ENCODE measurements around the gene PSMG4. TPM values are rescaled to one million over a fixed set of nuclear protein-coding genes. Genes with fewer than 3 reads are reported as not detected.

PSMG4 gene
- total RNA-seq, 1 experiment from 2014 or later: 20.9 TPM

DNA sequence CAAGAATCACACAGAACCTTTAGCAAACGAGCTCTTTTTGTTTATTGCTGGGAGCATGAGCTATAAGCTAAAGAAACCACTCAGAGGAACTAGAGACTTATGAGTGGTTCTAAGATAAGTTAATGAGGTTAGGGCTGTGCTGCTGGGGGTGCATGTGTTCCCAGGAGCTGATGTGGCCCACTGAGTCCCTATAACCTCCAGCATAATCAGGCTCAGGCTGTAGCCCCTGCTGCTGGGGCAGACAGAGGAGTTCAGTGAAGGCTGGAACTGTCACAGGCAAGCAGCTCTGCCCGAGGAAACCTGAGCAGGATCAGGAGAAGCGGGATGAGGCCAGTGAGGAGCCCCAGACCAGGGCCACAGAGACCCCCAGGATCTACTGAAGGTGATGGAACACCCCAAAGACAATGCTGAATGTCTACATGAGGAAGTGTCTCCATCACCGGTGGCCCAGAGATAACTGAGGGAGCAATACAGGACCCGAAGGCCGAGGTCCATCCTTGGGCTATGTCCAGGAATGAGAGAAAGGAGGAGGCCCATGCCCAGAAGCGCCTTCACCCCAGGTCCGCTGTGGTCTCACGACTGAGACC, 48.6 kb upstream of the PSMG4 start:
- Histone ChIP-seq H3K9me3 (no peaks in the 10 kb centered on the region), H3K27me3 (replicated peaks; ENCODE audit: control insufficient read depth, insufficient read depth, low read length) (no peaks in the 10 kb centered on the region), H3K4me3 (ENCODE audit: low read depth, low read length) (no peak overlapping the region), H3K4me1 (0 out of 2 replicates have a peak, but pooled peaks cover 6% of the 10 kb centered on the region), H3K36me3 (ENCODE audit: control insufficient read depth, insufficient read depth, low read length) (no peaks in the 10 kb centered on the region)
- H3K4me1 Mint-ChIP-seq (ENCODE audit: low read depth, unreplicated experiment): peaks cover 14% of the 10 kb centered on the region
- H3K36me3 Mint-ChIP-seq (ENCODE audit: insufficient read depth, unreplicated experiment): no peaks in the 10 kb centered on the region
- BruUV-seq (replicated peaks): no TSS peak
- H3K9me3 Mint-ChIP-seq (ENCODE audit: unreplicated experiment): no peaks in the 10 kb centered on the region
- POLR2A ChIA-PET: interaction anchor here (1.7 kb wide), 1 partner anchor 92 kb away, joined by 4 read pairs; the partner anchor contains the start of gene BPHL
- intact Hi-C loops (cut with micrococcal nuclease; ENCODE audit: unreplicated experiment): no loop called here
- H3K4me3 Mint-ChIP-seq (ENCODE audit: unreplicated experiment): no peak overlapping the region
- CTCF ChIA-PET: no interaction called here
- no peak overlapping the region for H3K27ac Mint-ChIP-seq (ENCODE audit: unreplicated experiment)
- DNase-seq: no peak
- TF ChIP-seq, protein P1, sequence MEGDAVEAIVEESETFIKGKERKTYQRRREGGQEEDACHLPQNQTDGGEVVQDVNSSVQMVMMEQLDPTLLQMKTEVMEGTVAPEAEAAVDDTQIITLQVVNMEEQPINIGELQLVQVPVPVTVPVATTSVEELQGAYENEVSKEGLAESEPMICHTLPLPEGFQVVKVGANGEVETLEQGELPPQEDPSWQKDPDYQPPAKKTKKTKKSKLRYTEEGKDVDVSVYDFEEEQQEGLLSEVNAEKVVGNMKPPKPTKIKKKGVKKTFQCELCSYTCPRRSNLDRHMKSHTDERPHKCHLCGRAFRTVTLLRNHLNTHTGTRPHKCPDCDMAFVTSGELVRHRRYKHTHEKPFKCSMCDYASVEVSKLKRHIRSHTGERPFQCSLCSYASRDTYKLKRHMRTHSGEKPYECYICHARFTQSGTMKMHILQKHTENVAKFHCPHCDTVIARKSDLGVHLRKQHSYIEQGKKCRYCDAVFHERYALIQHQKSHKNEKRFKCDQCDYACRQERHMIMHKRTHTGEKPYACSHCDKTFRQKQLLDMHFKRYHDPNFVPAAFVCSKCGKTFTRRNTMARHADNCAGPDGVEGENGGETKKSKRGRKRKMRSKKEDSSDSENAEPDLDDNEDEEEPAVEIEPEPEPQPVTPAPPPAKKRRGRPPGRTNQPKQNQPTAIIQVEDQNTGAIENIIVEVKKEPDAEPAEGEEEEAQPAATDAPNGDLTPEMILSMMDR (IDR thresholded peaks at IDR 0.05; ENCODE audit: insufficient read depth in 1 of 2, low read depth in 1 of 2, low read length in 1 of 2, severe bottlenecking in 1 of 2, unreplicated experiment in 1 of 2): no peak
- no peaks in the 10 kb centered on the region for H3K27me3 Mint-ChIP-seq (ENCODE audit: insufficient read depth, unreplicated experiment)

DNA sequence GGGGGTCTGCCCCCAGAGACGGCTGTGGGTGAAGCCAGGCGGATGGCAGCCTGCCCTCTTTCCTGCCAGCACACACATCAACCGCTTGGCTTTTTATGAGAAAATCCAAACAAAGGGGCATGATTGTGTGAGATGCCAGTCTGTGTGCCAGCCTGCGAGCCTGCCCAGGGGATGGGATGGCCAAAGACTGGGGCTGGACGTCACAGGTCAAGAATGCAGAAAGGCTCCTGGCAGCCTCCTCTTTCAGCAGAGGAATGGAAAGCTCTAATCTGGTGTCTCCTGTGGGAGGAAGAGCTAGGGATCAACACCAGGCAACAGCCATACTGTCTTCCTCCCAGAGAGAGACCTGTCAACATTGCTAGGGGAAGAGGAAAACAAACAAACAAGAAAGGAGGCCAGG, 47.1 kb upstream of the PSMG4 start:
- H3K4me3 Mint-ChIP-seq (ENCODE audit: unreplicated experiment): no peak overlapping the region
- no peaks in the 10 kb centered on the region for H3K9me3 ChIP-seq
- H3K36me3 Mint-ChIP-seq (ENCODE audit: insufficient read depth, unreplicated experiment): no peaks in the 10 kb centered on the region
- H3K4me1 ChIP-seq: 0 out of 2 replicates have a peak, but pooled peaks cover 6% of the 10 kb centered on the region
- peaks cover 14% of the 10 kb centered on the region for H3K4me1 Mint-ChIP-seq (ENCODE audit: low read depth, unreplicated experiment)
- no peaks in the 10 kb centered on the region for H3K36me3 ChIP-seq (ENCODE audit: control insufficient read depth, insufficient read depth, low read length)
- intact Hi-C loops (cut with micrococcal nuclease; ENCODE audit: unreplicated experiment): no loop called here
- no peak overlapping the region for H3K27ac Mint-ChIP-seq (ENCODE audit: unreplicated experiment)
- BruUV-seq (replicated peaks): no TSS peak
- POLR2A ChIA-PET: no interaction called here
- no peak overlapping the region for H3K4me3 ChIP-seq (ENCODE audit: low read depth, low read length)
- no peaks in the 10 kb centered on the region for H3K9me3 Mint-ChIP-seq (ENCODE audit: unreplicated experiment)
- TF ChIP-seq, protein P1 (IDR thresholded peaks at IDR 0.05; ENCODE audit: insufficient read depth in 1 of 2, low read depth in 1 of 2, low read length in 1 of 2, severe bottlenecking in 1 of 2, unreplicated experiment in 1 of 2): no peak
- no peak for DNase-seq
- CTCF ChIA-PET: interaction anchor here (1.2 to 1.5 kb wide), 2 partner anchors 40 to 49 kb away, joined by 3 read pairs; no protein-coding TSS in a partner anchor
- H3K27me3 Mint-ChIP-seq (ENCODE audit: insufficient read depth, unreplicated experiment): no peaks in the 10 kb centered on the region
- no peaks in the 10 kb centered on the region for H3K27me3 ChIP-seq (replicated peaks; ENCODE audit: control insufficient read depth, insufficient read depth, low read length)

DNA sequence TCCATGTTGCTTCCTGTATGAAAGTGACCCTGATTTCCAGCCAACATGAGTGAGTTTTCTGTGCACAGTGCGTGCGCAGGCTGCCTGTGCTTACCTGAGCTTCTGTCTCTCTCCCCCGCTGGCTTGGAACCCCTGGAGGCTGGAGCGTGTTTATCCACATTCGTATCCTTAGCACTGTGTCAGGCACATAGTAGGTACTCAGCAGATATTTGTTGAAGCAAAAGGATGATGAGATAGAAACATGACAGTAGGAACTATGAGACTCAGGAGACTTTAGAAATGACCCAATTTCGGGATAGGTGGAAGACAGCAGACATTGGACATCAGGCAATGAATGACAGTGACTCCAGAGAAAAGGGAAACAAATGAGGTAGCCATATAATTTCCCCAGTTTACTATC, 46.5 kb upstream of the PSMG4 start:
- no peaks in the 10 kb centered on the region for H3K9me3 ChIP-seq
- no peak for DNase-seq
- no peak overlapping the region for H3K4me3 ChIP-seq (ENCODE audit: low read depth, low read length)
- no peak overlapping the region for H3K27ac Mint-ChIP-seq (ENCODE audit: unreplicated experiment)
- H3K36me3 ChIP-seq (ENCODE audit: control insufficient read depth, insufficient read depth, low read length): no peaks in the 10 kb centered on the region
- no peak overlapping the region for H3K4me3 Mint-ChIP-seq (ENCODE audit: unreplicated experiment)
- H3K9me3 Mint-ChIP-seq (ENCODE audit: unreplicated experiment): no peaks in the 10 kb centered on the region
- ChIA-PET POLR2A (no interaction called here), CTCF (interaction anchor here (1.5 kb wide), 1 partner anchor 50 kb away, joined by 3 read pairs; no protein-coding TSS in a partner anchor)
- no peaks in the 10 kb centered on the region for H3K27me3 ChIP-seq (replicated peaks; ENCODE audit: control insufficient read depth, insufficient read depth, low read length)
- no TSS peak for BruUV-seq (replicated peaks)
- TF ChIP-seq, protein P1 (IDR thresholded peaks at IDR 0.05; ENCODE audit: insufficient read depth in 1 of 2, low read depth in 1 of 2, low read length in 1 of 2, severe bottlenecking in 1 of 2, unreplicated experiment in 1 of 2): no peak
- H3K36me3 Mint-ChIP-seq (ENCODE audit: insufficient read depth, unreplicated experiment): no peaks in the 10 kb centered on the region
- H3K4me1 Mint-ChIP-seq (ENCODE audit: low read depth, unreplicated experiment): peaks cover 14% of the 10 kb centered on the region
- H3K27me3 Mint-ChIP-seq (ENCODE audit: insufficient read depth, unreplicated experiment): no peaks in the 10 kb centered on the region
- intact Hi-C loops (cut with micrococcal nuclease; ENCODE audit: unreplicated experiment): no loop called here
- 0 out of 2 replicates have a peak, but pooled peaks cover 6% of the 10 kb centered on the region for H3K4me1 ChIP-seq
